HEK293 (cell line): ENCODE results near the gene PCDH9.

Source experiments
- CTCF ChIA-PET: fragments of 350-600 bp; formaldehyde crosslinking; extraction: SDS; loops from one replicate; lab custom pipeline; 2021; ENCODE audit warnings: antibody characterized with exemption; lab: Yijun Ruan, JAX
- POLR2A ChIA-PET: fragments of 300-600 bp; formaldehyde crosslinking; extraction: SDS; loops from one replicate; lab custom pipeline; 2020; ENCODE audit warnings: antibody characterized with exemption, inconsistent platforms; lab: Yijun Ruan, JAX
- H3K27ac ChIP-seq: fragments of 200-500 bp; sonication (Bioruptor generic); 2 replicates; pipeline ENCODE4 v1.5.1; 2014; ENCODE audit warnings: low read depth, low read length, control low read depth, inconsistent platforms; ENCODE audit errors: extremely low read depth
- H3K36me3 ChIP-seq, 2 experiments: fragments of 200-500 bp in 1 of 2; sonication (Bioruptor generic) in 1 of 2; 1 replicate in 1 of 2; 2 replicates in 1 of 2; pipeline ENCODE4 v1.5.1; 2014 to 2017; ENCODE audit warnings: inconsistent platforms in 2 of 2, low read length in 2 of 2; ENCODE audit not compliant: control insufficient read depth in 2 of 2, insufficient read depth in 1 of 2
- H3K4me1 ChIP-seq: fragments of 200-500 bp; sonication (Bioruptor generic); 2 replicates; pipeline ENCODE4 v1.5.1; 2014; ENCODE audit warnings: mild to moderate bottlenecking, low read length, inconsistent platforms; ENCODE audit not compliant: control insufficient read depth, insufficient read depth
- H3K4me3 ChIP-seq: 2 replicates; pipeline ENCODE4 v1.5.1; 2011; ENCODE audit warnings: low read depth, mild to moderate bottlenecking, control low read depth, low read length, moderate library complexity
- H3K9me3 ChIP-seq: fragments of 200-500 bp; sonication (Bioruptor generic); 2 replicates; pipeline ENCODE4 v1.5.1; 2014; ENCODE audit warnings: low read depth, low read length, inconsistent platforms; ENCODE audit not compliant: control insufficient read depth, insufficient read depth
- GLI2 ChIP-seq: fragments of 450-650 bp; formaldehyde crosslinking; IDR thresholded peaks from 2 replicates; pipeline ENCODE4; 2017; ENCODE audit warnings: missing biosample characterization, missing genetic modification characterization, low read depth, borderline replicate concordance
- KLF8 ChIP-seq: fragments of 450-650 bp; formaldehyde crosslinking; IDR thresholded peaks from 2 replicates; pipeline ENCODE4 v1.5.1; 2016; ENCODE audit warnings: missing biosample characterization, missing genetic modification characterization
- MZF1 ChIP-seq: fragments of 450-650 bp; formaldehyde crosslinking; IDR thresholded peaks from 2 replicates; pipeline ENCODE4 v1.5.1; 2017; ENCODE audit warnings: missing biosample characterization, missing genetic modification characterization, borderline replicate concordance
- PRDM10 ChIP-seq: fragments of 450-650 bp; formaldehyde crosslinking; IDR thresholded peaks from 2 replicates; pipeline ENCODE4 v1.5.1; 2016; ENCODE audit warnings: missing biosample characterization, missing genetic modification characterization
- SETDB1 ChIP-seq: IDR thresholded peaks from one replicate; pipeline ENCODE4 v1.6.1; 2017; ENCODE audit warnings: mild to moderate bottlenecking, low read length, moderate library complexity, mixed read lengths; ENCODE audit not compliant: insufficient read length
- ZFHX2 ChIP-seq: fragments of 450-650 bp; formaldehyde crosslinking; conservative IDR thresholded peaks from 2 replicates; pipeline ENCODE4 v1.5.1; 2016; ENCODE audit warnings: missing biosample characterization, missing genetic modification characterization
- ZIC2 ChIP-seq: fragments of 450-650 bp; formaldehyde crosslinking; IDR thresholded peaks from 2 replicates; pipeline ENCODE4 v1.5.1; 2016; ENCODE audit warnings: missing biosample characterization, missing genetic modification characterization
- ZNF140 ChIP-seq: fragments of 450-650 bp; formaldehyde crosslinking; IDR thresholded peaks from 2 replicates; pipeline ENCODE4 v1.5.1; 2016; ENCODE audit warnings: missing biosample characterization, missing genetic modification characterization
- ZNF169 ChIP-seq: fragments of 450-650 bp; formaldehyde crosslinking; IDR thresholded peaks from 2 replicates; pipeline ENCODE4 v1.5.1; 2016; ENCODE audit warnings: missing biosample characterization, missing genetic modification characterization
- ZNF184 ChIP-seq: fragments of 450-650 bp; IDR thresholded peaks from 2 replicates; pipeline ENCODE4 v1.5.1; 2018; ENCODE audit warnings: missing biosample characterization, mild to moderate bottlenecking, missing genetic modification characterization
- ZNF239 ChIP-seq: fragments of 450-650 bp; formaldehyde crosslinking; IDR thresholded peaks from 2 replicates; pipeline ENCODE4 v1.5.1; 2016; ENCODE audit warnings: missing biosample characterization, missing genetic modification characterization
- ZNF366 ChIP-seq: fragments of 450-650 bp; formaldehyde crosslinking; conservative IDR thresholded peaks from 2 replicates; pipeline ENCODE4 v1.5.1; 2016; ENCODE audit warnings: missing biosample characterization, missing genetic modification characterization
- ZNF37A ChIP-seq: fragments of 450-650 bp; IDR thresholded peaks from 2 replicates; pipeline ENCODE4 v1.5.1; 2018; ENCODE audit warnings: missing biosample characterization, missing genetic modification characterization
- ZNF416 ChIP-seq: fragments of 450-650 bp; formaldehyde crosslinking; IDR thresholded peaks from 2 replicates; pipeline ENCODE4 v1.5.1; 2016; ENCODE audit warnings: missing biosample characterization, missing genetic modification characterization
- ZNF433 ChIP-seq: fragments of 450-650 bp; formaldehyde crosslinking; IDR thresholded peaks from 2 replicates; pipeline ENCODE4 v1.5.1; 2016; ENCODE audit warnings: missing biosample characterization, missing genetic modification characterization, low read depth
- ZNF660 ChIP-seq: fragments of 450-650 bp; IDR thresholded peaks from 2 replicates; pipeline ENCODE4 v1.5.1; 2018; ENCODE audit warnings: missing biosample characterization, mild to moderate bottlenecking, missing genetic modification characterization
- ZNF677 ChIP-seq: fragments of 450-650 bp; IDR thresholded peaks from 2 replicates; pipeline ENCODE4 v1.5.0; 2018; ENCODE audit warnings: missing biosample characterization, mild to moderate bottlenecking, missing genetic modification characterization, moderate library complexity

Gene PCDH9

GRCh38 chr13:66400292-66400691, 829.8 kb downstream of the PCDH9 start (continued):
- no peak for TF ChIP-seq ZNF416
- no peak for TF ChIP-seq PRDM10
- no peak for TF ChIP-seq ZNF169 (tag by site-specific recombination)
- TF ChIP-seq ZNF239 (tag by site-specific recombination): no peak
- TF ChIP-seq MZF1 (tag by site-specific recombination): no peak
- TF ChIP-seq ZFHX2 (tag by site-specific recombination): no peak
- TF ChIP-seq, all 188 proteins: peak for 0

- Histone ChIP-seq H3K36me3 (no peaks in the 10 kb centered on the region), H3K9me3 (no peaks in the 10 kb centered on the region), H3K27ac (no peak overlapping the region), H3K4me3 (no peak overlapping the region), H3K4me1 (no peaks in the 10 kb centered on the region)
- TF ChIP-seq GLI2 (tag by site-specific recombination) (no peak), ZNF660 (tag by site-specific recombination) (no peak), ZNF140 (tag by site-specific recombination) (no peak), SETDB1 (no peak), ZNF433 (no peak), ZIC2 (no peak), ZNF37A (no peak), ZNF184 (tag by site-specific recombination) (no peak), KLF8 (tag by site-specific recombination) (no peak)
- CTCF ChIA-PET: interaction anchor here (0.6 kb wide), 1 partner anchor 921 kb away, joined by 3 read pairs; no protein-coding TSS in a partner anchor
- POLR2A ChIA-PET: no interaction called here
Observed at GRCh38 chr13:66399873-66400272, 830.3 kb downstream of the PCDH9 start.

- ChIA-PET POLR2A (no interaction called here), CTCF (no interaction called here)
- H3K27ac ChIP-seq: no peak overlapping the region
- no peaks in the 10 kb centered on the region for H3K4me1 ChIP-seq
- H3K9me3 ChIP-seq: no peaks in the 10 kb centered on the region
- H3K36me3 ChIP-seq: no peaks in the 10 kb centered on the region
- TF ChIP-seq ZNF366 (tag by site-specific recombination) (no peak), PRDM10 (no peak), ZNF677 (tag by site-specific recombination) (no peak)
- TF ChIP-seq, all 188 proteins: peak for 0
- no peak overlapping the region for H3K4me3 ChIP-seq
Observed at GRCh38 chr13:66397133-66397532, 833.0 kb downstream of the PCDH9 start.
